Stimulated activated CD8-positive, alpha-beta memory T cell treated with anti-CD3 and anti-CD28 coated beads, Interleukin-12 subunit alpha, Interleukin-12 subunit beta, amount 100 ng/mL, for 1 hour (primary cell): ENCODE measurements around the gene SASH3.

Experiments
- DNase-seq: peaks from one replicate; pipeline ENCODE4 v3.0.0-alpha.2; 2020; ENCODE audit warnings: low read depth

Gene SASH3

DNA sequence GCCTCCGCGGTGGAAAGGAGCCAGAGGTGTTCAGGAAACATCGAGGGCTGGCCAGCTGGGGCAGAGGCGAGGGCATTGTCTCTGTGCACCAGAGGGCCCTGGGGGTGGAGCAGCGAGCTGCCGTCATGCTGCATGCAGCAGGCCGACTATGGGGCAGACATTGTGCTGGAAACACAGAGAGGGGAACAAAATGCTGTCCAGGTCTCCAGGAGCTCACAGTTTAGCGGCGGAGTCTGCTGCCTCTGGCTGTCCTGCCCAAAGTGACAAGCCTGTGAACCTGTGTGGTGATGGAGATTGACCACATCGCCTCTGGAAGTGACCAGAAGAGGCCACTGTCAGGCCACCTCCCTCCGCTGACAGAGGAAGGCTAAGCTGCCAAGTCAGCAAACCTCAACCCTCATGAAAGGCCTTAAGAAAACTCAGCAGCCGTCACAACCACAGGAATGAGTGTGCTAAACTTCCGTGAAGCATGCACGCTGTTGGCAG, 20.1 kb upstream of the SASH3 start:
- DNase-seq: no peak

GRCh38 chrX:129760155-129760554, 19.6 kb upstream of the SASH3 start:
- DNase-seq: no peak

DNA sequence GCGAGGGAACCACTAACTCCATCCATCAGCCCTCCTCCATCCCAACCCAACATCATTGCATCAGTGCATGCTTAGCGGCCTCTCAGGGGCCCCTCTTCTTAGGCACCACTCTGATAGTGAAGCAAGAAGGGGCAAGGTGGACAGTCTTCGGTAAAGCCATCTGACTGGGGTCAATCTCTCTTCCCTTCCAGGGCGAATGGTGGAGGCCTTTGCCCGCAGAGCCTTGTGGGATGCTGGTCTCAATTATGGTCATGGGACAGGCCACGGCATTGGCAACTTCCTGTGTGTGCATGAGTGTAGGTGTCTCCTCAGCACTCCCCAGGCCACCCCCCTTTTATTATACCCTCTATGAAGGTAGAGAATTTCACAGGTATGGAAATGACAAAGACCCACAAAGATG, 18.8 kb upstream of the SASH3 start:
- no peak for DNase-seq

GRCh38 chrX:129761596-129761995, 18.2 kb upstream of the SASH3 start:
- DNase-seq: no peak

- no peak for DNase-seq
Observed at GRCh38 chrX:129762448-129762847, 17.3 kb upstream of the SASH3 start.

- no peak for DNase-seq
Observed at GRCh38 chrX:129763666-129764065, 16.1 kb upstream of the SASH3 start.

DNA sequence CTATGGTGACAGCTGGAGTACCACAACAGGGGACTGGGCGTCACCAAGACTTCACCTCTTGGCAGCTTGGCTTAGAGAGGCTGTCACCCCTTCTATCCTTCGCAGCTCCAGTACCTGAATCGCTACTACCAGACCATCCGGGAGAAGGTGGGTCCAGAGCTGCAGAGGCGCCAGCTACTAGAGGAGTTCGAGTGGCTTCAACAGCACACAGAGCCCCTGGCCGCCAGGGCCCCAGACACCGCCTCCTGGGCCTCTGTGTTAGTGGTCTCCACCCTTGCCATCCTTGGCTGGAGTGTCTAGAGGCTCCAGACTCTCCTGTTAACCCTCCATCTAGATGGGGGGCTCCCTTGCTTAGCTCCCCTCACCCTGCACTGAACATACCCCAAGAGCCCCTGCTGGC, 11.6 kb upstream of the SASH3 start:
- no peak for DNase-seq

GRCh38 chrX:129768586-129769466, 10.9 kb upstream of the SASH3 start:
- DNase-seq: no peak

- DNase-seq: no peak
Observed at GRCh38 chrX:129769467-129770154, 10.1 kb upstream of the SASH3 start.

DNA sequence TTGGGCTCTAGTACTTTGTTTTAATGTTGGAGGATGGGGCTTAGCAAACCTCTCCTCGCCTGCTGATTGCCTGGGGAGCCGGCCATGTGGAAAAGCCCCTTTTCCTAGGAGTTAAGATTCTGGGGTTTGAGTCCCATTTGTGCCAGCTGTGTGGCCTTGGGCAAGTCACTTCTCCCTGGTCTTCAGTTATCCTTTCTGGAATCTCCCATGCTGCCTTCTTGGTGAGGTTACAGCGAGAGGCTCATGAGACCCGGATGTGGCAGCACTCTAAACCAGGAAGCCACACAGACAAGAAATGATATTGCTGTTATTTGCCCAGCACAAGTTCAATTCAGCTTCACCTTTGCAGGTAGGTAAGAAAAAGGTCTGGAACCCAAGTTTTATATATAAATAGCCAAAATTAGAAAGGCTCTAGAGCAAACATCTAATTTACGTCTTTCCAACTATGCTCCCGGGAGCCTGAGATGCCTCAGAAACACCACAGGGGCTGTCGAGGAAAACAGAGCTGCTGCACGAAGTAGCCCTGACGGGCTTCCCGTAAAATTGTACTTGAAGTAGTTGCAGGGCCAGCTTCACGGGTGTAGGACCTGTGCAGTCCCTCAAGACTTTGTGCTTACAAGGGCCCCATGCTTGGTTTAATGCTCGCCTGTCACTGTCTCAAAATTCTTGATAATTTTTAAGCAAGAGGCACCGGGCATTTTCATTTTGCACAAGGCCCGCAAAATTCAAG, 8.3 kb upstream of the SASH3 start:
- DNase-seq: no peak

DNA sequence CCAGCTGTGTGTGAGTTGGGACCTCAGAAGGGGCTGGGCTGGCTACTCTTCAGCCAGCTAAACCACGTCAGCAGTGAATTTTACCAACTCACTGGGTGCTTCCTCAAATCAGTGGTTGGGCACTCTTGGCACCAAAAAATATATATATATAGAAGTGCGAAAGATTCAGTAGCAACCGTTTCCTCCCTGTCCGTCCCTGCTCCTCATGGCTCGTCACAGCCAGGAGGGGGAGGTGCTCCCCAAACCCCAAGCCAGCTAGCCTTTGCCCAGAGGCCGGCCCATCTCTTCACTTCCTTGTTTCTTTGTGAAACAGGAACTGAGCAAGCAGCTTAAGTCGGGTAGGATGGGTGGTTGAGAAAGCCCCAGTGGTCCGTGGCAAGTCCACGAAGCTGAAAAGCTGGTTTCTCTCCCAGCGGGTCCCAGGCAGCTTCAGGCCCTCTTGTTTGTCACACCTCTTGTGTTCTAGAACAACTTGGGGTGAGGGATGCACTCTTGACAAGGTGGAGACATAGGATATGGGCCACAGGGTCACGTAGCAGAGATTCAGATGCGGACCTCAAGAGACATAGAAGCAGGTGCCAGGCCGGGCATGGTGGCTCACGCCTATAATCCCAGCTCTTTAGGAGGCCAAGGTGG, 6.8 kb upstream of the SASH3 start:
- DNase-seq: no peak

- DNase-seq: no peak
Observed at GRCh38 chrX:129773649-129774458, 5.9 kb upstream of the SASH3 start.

DNA sequence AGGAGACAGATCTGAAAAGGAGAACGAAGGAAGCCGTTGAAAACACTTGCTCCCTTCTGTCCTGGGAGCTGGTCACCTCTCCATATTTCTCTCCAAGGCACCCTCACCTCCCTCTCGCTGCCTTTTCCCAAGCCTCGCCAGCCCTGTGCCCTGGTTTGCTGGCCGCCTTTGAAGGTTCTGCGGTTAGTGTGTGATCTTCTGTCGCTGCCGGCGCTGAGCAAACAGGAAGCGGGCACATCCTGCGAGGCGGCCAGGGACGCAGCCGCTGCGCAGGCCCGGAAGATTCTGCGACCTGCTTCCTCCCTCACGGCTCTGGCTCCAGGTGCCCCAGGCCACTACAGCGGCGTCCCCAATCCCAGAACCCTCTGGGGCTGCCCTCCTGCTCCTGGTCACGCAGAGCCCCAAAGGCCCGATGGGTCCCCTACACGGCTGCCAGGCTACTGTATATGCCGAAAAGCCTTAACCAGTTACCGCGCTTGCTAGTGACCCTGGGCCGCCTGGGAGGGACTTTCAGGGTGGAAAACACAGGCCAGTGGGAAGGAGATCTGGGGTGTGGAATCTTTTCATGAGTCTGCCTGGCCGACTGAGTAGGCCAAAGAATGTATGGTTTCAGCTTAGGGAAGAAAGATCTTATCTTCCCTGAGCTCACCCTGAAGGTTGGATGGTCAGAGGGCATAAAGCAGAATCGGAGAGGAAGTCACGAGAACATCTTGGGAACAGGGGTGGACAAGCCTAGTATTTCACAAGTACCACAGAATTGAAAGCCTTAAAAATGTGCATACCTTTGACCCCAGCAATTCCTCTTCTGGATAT, 2.3 kb upstream of the SASH3 start:
- DNase-seq: no peak

GRCh38 chrX:129779086-129779672, 570 bp upstream of the SASH3 start:
- DNase-seq: no peak

GRCh38 chrX:129780441-129781105, 824 bp downstream of the SASH3 start:
- DNase-seq: no peak

DNA sequence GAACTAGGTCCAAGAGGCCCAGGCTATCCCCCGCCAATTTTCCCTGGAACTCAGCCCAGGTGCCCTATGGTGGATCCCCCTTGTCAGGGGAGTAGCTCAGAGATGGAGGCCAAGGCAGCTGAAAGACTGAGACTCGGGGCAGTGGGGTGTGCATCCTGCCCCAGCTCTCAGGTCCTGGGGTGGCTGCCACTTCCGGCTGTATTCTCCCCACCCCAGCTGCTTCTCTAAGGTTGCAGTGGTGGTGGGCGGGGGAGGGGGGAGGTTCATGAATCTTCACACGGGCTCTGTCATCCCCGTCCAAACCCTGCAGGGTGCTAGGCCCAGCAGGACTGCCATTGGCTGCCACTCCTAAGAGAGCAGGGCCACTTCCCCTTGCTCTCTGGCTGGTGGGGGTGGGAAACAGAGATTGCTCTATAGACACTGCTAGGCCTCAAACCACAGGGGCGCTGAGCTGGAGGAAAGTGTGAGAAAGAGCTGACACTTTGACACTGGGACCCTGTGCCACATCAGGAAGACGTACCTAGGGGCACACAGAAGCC, 1.5 kb downstream of the SASH3 start:
- peak; percentile 61 for DNase-seq

DNA sequence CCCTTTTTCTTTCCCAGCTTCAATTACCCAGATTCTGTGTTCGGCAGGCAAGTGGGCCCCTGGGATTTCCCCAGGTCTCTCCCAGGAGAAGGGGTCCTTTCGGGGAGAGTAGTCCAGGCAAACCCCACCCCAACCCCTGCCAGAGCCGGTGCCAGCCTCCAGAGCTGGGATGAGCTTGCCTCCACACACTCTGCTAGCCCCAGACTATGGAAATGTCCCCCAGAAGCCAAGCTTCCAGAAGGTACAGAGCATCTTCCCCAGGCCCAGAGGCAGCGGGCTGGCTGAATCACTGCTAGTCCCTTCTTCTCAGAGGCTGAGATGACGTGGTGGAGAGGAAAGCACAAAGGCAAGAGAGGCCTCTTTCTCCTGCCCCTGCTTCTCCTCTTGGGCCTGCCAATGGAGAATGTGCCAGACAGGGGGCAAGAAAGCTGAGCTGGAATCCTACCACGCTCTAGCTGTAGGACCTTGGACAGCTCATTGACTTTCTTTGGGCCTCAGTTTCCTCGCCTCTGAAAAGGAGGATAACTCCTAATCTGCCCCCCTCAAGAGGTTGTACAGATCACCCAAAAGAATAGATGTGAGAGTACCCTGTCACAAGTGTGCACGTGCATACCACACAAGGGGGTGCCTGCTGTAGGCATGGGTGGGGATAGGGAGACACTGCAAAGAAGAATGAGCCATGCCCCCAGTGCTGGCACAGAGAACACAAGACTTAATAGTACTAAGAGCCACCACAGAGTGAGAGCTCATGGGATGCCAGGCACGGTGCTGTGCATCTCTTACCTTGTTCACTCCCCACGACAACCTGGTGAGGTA, 2.1 kb downstream of the SASH3 start:
- no peak for DNase-seq

DNA sequence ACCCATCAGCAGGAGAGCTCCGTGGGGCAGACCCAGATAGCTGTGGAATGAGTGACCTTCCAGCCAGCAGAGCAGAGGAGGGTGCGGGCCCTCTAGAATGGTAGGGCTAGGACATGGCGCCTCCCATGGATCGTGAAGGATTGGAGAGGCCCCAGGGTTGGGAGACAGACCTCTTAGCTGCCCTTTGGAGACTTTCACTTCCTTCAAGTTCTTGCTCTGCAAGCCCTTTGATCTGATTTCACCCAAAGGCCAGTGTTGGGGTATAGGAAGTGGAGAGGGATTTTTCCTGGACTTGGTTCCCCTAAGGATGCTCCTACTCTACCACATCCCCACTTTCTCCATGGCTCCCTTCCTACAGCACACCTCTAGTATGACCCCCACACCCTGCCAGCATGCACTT, 3.0 kb downstream of the SASH3 start:
- DNase-seq: no peak
